H1 (cell line): Measurements from ENCODE around the gene PFDN1.

Source experiments
- CBX5 ChIP-seq: fragments of 300-800, 300-1000 bp; sonication (generic); IDR thresholded peaks from 2 replicates; pipeline ENCODE4 v1.7.1; 2016; ENCODE audit warnings: antibody characterized with exemption, low read length, low read depth
- CEBPB ChIP-seq: IDR thresholded peaks from 2 replicates; pipeline ENCODE4 v1.6.1; 2012; ENCODE audit warnings: low read depth, low read length
- CREB1 ChIP-seq: IDR thresholded peaks from 2 replicates; pipeline ENCODE4 v1.6.1; 2012; ENCODE audit warnings: inconsistent platforms
- EP300 ChIP-seq, 2 experiments: IDR thresholded peaks; 1 replicate in 1 of 2; 2 replicates in 1 of 2; pipeline ENCODE4 v1.6.1; 2011 to 2012; ENCODE audit warnings: low read depth in 2 of 2, low read length in 2 of 2, mild to moderate bottlenecking in 2 of 2, borderline replicate concordance in 1 of 2, inconsistent platforms in 1 of 2, moderate library complexity in 1 of 2
- FOSL1 ChIP-seq: IDR thresholded peaks from 2 replicates; pipeline ENCODE4 v1.6.1; 2011; ENCODE audit warnings: mild to moderate bottlenecking, low read depth, low read length, moderate library complexity; ENCODE audit not compliant: insufficient read depth
- GTF2F1 ChIP-seq: IDR thresholded peaks from 2 replicates; pipeline ENCODE4 v1.6.1; 2012; ENCODE audit warnings: low read depth, low read length, improper control_type of control experiment, borderline replicate concordance
- NRF1 ChIP-seq: IDR thresholded peaks from 2 replicates; pipeline ENCODE4 v1.6.1; 2011; ENCODE audit warnings: mild to moderate bottlenecking, low read depth, low read length, improper control_type of control experiment
- POLR2A ChIP-seq, 2 experiments: IDR thresholded peaks; 1 replicate in 1 of 2; 2 replicates in 1 of 2; pipeline ENCODE4 v1.6.1; 2011; ENCODE audit warnings: low read depth in 2 of 2, low read length in 2 of 2, mild to moderate bottlenecking in 2 of 2; ENCODE audit errors: control extremely low read depth in 1 of 2
- RAD21 ChIP-seq, 2 experiments: IDR thresholded peaks in 1 of 2; conservative IDR thresholded peaks in 1 of 2; 2 replicates each; pipeline ENCODE4 v1.6.1; 2011; ENCODE audit warnings: low read depth in 2 of 2, low read length in 2 of 2, improper control_type of control experiment in 1 of 2, inconsistent platforms in 1 of 2, mild to moderate bottlenecking in 1 of 2, moderate library complexity in 1 of 2
- RBBP5 ChIP-seq: IDR thresholded peaks from 2 replicates; pipeline ENCODE4 v1.7.1; 2012; ENCODE audit warnings: low read depth, mild to moderate bottlenecking, inconsistent platforms, low read length, moderate library complexity, borderline replicate concordance
- ZNF274 ChIP-seq: IDR thresholded peaks from 2 replicates; pipeline ENCODE4 v1.7.0; 2012; ENCODE audit warnings: low read length, borderline replicate concordance; ENCODE audit errors: extremely low read depth
- TF ChIP-seq, protein P1 (sequence below), 3 experiments: IDR thresholded peaks; 1 replicate in 2 of 3; 2 replicates in 1 of 3; pipeline versions ENCODE4 v1.5.1 to v1.6.1; 2011; ENCODE audit warnings: low read length in 3 of 3, mild to moderate bottlenecking in 3 of 3, inconsistent platforms in 2 of 3, low read depth in 1 of 3, moderate library complexity in 1 of 3; ENCODE audit not compliant: insufficient read depth in 1 of 3; ENCODE audit errors: control extremely low read depth in 1 of 3
- TF ChIP-seq, protein P2 (sequence below): IDR thresholded peaks from 2 replicates; pipeline ENCODE4 v1.6.1; 2012; ENCODE audit warnings: inconsistent platforms

DNA sequence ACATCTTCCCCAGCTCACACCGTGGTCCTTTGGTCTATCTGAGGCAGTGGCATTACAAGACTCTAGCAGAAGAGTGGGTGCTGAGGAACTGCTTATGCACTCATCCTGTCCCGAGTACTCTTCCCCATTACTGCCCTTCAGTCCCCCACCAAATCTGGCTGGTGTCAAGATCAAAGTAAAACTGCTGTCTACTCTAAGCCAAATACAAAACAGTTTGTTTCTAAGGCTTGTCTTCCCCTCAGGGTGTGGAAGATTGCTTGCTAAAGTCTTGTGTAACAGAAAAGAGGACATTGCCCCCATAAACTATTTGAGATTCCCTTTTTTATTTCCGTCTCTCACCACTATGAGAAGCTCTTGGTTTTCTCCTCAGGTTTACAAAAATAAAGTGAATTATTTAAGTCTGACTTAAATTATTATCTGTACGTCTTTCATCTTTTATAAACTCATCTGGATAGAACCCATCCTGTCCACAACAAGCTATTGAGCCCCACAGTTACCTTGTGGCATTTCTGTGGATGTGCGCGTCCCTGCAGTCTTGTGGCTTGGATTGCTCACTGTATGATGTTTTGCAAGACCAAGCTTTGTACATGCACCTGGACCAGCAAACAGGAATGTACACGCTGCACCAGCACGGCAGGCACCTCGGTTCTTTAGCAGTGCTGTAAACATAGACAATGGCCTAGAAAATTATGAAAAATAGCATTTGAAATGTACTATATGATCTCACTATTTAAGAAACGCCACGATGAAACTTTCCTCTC, 66.9 kb downstream of the PFDN1 start:
- TF ChIP-seq, protein P1, sequence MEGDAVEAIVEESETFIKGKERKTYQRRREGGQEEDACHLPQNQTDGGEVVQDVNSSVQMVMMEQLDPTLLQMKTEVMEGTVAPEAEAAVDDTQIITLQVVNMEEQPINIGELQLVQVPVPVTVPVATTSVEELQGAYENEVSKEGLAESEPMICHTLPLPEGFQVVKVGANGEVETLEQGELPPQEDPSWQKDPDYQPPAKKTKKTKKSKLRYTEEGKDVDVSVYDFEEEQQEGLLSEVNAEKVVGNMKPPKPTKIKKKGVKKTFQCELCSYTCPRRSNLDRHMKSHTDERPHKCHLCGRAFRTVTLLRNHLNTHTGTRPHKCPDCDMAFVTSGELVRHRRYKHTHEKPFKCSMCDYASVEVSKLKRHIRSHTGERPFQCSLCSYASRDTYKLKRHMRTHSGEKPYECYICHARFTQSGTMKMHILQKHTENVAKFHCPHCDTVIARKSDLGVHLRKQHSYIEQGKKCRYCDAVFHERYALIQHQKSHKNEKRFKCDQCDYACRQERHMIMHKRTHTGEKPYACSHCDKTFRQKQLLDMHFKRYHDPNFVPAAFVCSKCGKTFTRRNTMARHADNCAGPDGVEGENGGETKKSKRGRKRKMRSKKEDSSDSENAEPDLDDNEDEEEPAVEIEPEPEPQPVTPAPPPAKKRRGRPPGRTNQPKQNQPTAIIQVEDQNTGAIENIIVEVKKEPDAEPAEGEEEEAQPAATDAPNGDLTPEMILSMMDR (IDR thresholded peaks at IDR 0.05; ENCODE audit: control extremely low read depth in 1 of 3, insufficient read depth in 1 of 3, low read depth in 1 of 3, low read length in 3 of 3), result no peak
- TF ChIP-seq POLR2A (IDR thresholded peaks at IDR 0.05; ENCODE audit: control extremely low read depth in 1 of 2, low read depth in 2 of 2, low read length in 2 of 2), result no peak
- TF ChIP-seq RAD21 (IDR thresholded peaks at IDR 0.05 in 1 of 2, conservative IDR thresholded peaks at IDR 0.05 in 1 of 2; ENCODE audit: low read depth in 2 of 2, low read length in 2 of 2), result no peak
- no peak for TF ChIP-seq NRF1
- no peak for TF ChIP-seq FOSL1
- no peak for TF ChIP-seq EP300 (IDR thresholded peaks at IDR 0.05; ENCODE audit: borderline replicate concordance in 1 of 2, low read depth in 2 of 2, low read length in 2 of 2)
- no peak for TF ChIP-seq CREB1
- TF ChIP-seq CBX5, result no peak
- TF ChIP-seq CEBPB, result no peak
- TF ChIP-seq ZNF274, result no peak
- no peak for TF ChIP-seq RBBP5
- TF ChIP-seq GTF2F1, result no peak
- TF ChIP-seq, protein P2, sequence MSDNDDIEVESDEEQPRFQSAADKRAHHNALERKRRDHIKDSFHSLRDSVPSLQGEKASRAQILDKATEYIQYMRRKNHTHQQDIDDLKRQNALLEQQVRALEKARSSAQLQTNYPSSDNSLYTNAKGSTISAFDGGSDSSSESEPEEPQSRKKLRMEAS, result no peak
